Bronchial epithelial cell (primary cell): Measurements from ENCODE around the gene CHN2. TPM values are rescaled to one million over a fixed set of nuclear protein-coding genes. Genes with fewer than 3 reads are reported as not detected.
A peak's percentile ranks its signal among the peaks of the same experiment; 100 is the strongest.

Source experiments
- DNase-seq: peaks from one replicate; pipeline ENCODE4 v3.0.0-alpha.2; 2010; ENCODE audit warnings: low read depth
- FAIRE-seq: peaks from 2 replicates; lab custom pipeline; 2011; peaks lifted over from hg19 to GRCh38; lab: Jason Lieb, UNC
- H3K27me3 ChIP-seq: 2 replicates; pipeline ENCODE4 v1.5.1; 2011; ENCODE audit warnings: low read length; ENCODE audit not compliant: control insufficient read depth, insufficient read depth
- H3K36me3 ChIP-seq: 2 replicates; pipeline ENCODE4 v1.5.1; 2011; ENCODE audit warnings: low read length; ENCODE audit not compliant: control insufficient read depth, insufficient read depth
- H3K4me3 ChIP-seq: 2 replicates; pipeline ENCODE4 v1.5.1; 2011; ENCODE audit warnings: mild to moderate bottlenecking, low read depth, low read length, control low read depth
- CTCF ChIP-seq: IDR thresholded peaks from 2 replicates; pipeline ENCODE4 v1.5.1; 2011; ENCODE audit warnings: mild to moderate bottlenecking, moderate library complexity, low read length, control low read depth, inconsistent platforms; ENCODE audit not compliant: insufficient read depth, severe bottlenecking
- total RNA-seq: library from RNA; depleted of rRNA; stranded (reverse); fragments of >200 nt; gene quantifications from 2 replicates; pipeline ENCODE4 v1.2.1, GENCODE V29; 2014

The CHN2 gene
- total RNA-seq, 1 donor from 2014 or later = 0.53 TPM

GRCh38 chr7:29467193-29467926 lies 272.8 kb downstream of the CHN2 start:
- TF ChIP-seq CTCF = no peak
- DNase-seq (no peak), FAIRE-seq (no peak)
- Histone ChIP-seq H3K36me3 (no peaks in the 10 kb centered on the region), H3K4me3 (no peak overlapping the region), H3K27me3 (no peaks in the 10 kb centered on the region)

- no peak for DNase-seq
- Histone ChIP-seq H3K27me3 (peaks cover 1% of the 10 kb centered on the region), H3K4me3 (no peak overlapping the region), H3K36me3 (no peaks in the 10 kb centered on the region)
- FAIRE-seq = no peak
- no peak for TF ChIP-seq CTCF
Measured at GRCh38 chr7:29468196-29468595, 273.6 kb downstream of the CHN2 start.

- DNase-seq = no peak
- no peak for TF ChIP-seq CTCF
- Histone ChIP-seq H3K4me3 (no peak overlapping the region), H3K36me3 (no peaks in the 10 kb centered on the region), H3K27me3 (peaks cover 1% of the 10 kb centered on the region)
- FAIRE-seq = peak; percentile 64
Measured at GRCh38 chr7:29469281-29469680, 274.7 kb downstream of the CHN2 start.

GRCh38 chr7:29469976-29470557 lies 275.5 kb downstream of the CHN2 start:
- Histone ChIP-seq H3K27me3 (peaks cover 3% of the 10 kb centered on the region), H3K36me3 (no peaks in the 10 kb centered on the region), H3K4me3 (no peak overlapping the region)
- FAIRE-seq (no peak), DNase-seq (no peak)
- no peak for TF ChIP-seq CTCF

- TF ChIP-seq CTCF = no peak
Measured at GRCh38 chr7:29471444-29472138, 277.0 kb downstream of the CHN2 start.

More at GRCh38 chr7:29471444-29472138, 277.0 kb downstream of the CHN2 start:
- FAIRE-seq (no peak), DNase-seq (no peak)
- Histone ChIP-seq H3K36me3 (no peaks in the 10 kb centered on the region), H3K4me3 (no peak overlapping the region), H3K27me3 (peaks cover 3% of the 10 kb centered on the region)
